H7 (cell line): ENCODE results near the gene RETREG2. TPM values are rescaled to one million over a fixed set of nuclear protein-coding genes. Genes with fewer than 3 reads are reported as not detected.
A peak's percentile ranks its signal among the peaks of the same experiment; 100 is the strongest.

Source experiments
- DNase-seq: peaks from one replicate; pipeline ENCODE4 v3.0.0; 2012
- H3K27me3 ChIP-seq: 2 replicates; pipeline ENCODE4 v1.6.0; 2011; ENCODE audit warnings: mild to moderate bottlenecking, low read length; ENCODE audit not compliant: control insufficient read depth, insufficient read depth
- H3K36me3 ChIP-seq: replicated peaks from 2 replicates; pipeline ENCODE4 v1.5.1; 2011; ENCODE audit warnings: low read length; ENCODE audit not compliant: control insufficient read depth, insufficient read depth
- H3K4me3 ChIP-seq: 2 replicates; pipeline ENCODE4 v1.5.1; 2011; ENCODE audit warnings: low read depth, mild to moderate bottlenecking, control low read depth, low read length, moderate library complexity; ENCODE audit not compliant: insufficient read depth
- total RNA-seq: library from RNA; depleted of rRNA; stranded (reverse); fragments of >200 nt; shearing (Covaris generic); gene quantifications from 2 replicates; pipeline ENCODE4 v1.2.3, GENCODE V29; 2014

The RETREG2 gene
- total RNA-seq, 1 experiment from 2014 or later = 64.5 TPM

DNA sequence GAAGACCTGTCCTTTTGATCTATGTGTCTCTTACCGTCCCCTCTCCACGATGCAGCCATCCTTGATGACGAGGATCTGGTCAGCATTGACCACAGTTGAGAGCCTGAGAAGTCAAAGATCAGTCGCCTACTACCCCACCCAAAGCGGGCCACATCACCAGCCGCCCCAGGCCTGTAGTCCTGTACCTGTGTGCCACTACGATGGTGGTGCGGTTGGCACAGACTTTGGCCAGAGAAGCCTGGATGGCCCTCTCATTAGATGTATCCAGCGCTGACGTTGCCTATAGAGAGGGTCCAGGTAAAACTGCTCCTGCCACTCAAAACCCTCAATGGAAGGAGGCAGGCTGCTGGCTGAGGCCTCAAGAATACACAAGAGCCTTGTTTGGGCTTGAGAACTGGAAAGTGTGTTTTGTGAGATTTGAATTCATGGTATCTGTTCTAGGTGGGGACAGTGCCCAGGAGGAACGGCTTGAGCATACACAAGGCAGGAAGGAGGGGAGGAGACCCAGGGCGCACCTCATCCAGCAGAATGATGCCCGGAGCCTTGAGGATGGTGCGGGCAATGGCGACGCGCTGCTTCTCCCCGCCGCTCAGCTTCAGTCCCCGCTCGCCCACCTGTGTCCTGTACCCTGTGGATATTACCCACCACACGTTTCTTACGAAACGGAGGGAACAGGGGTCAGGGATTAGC lies 32.3 kb downstream of the RETREG2 start:
- DNase-seq = no peak
- peaks cover 24% of the 10 kb centered on the region for H3K36me3 ChIP-seq
- no peaks in the 10 kb centered on the region for H3K27me3 ChIP-seq
- no peak overlapping the region for H3K4me3 ChIP-seq

DNA sequence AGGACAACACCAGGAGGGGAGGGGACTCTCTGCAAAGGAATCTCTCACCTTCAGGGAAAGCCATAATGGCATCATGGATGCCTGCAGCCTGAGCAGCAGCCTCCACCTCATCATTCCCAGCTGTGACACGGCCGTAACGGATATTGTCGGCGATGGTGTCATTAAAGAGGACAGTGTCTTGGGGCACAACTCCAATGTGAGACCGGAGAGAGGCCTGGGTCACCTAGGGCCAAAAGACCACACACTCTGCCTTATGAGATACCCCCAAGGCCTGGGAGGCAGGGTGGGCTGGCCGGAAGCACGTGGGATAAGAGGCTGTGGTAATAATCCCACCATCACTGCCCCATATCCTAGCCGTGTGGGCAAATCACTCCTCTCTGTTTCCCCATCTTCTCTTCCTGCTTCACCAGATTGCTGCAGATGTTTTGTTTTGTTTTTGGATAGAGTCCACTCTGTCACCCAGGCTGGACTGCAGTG lies 32.8 kb downstream of the RETREG2 start:
- no peak for DNase-seq
- Histone ChIP-seq H3K36me3 (peaks cover 24% of the 10 kb centered on the region), H3K27me3 (no peaks in the 10 kb centered on the region), H3K4me3 (no peak overlapping the region)

DNA sequence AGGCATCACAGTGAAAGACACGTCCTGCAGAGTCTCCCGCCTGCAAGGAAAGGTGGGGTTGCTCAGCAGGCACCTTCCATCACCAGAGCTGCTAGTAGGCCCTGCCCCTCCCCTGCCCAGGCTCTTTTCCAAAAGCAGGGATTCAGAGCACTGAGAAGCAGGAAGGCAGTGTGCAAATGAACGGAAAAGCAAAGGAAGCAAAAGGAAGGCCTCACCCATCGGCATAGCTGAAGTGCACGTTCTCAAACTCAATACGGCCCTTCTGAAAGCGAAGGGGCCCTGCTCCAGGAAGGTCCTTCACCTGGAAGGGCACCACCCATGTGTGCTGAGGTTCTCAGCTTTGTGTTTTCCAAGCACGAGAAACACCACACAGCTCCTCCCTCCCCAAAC lies 34.9 kb downstream of the RETREG2 start:
- Histone ChIP-seq H3K4me3 (no peak overlapping the region), H3K27me3 (no peaks in the 10 kb centered on the region), H3K36me3 (peaks cover 24% of the 10 kb centered on the region)
- DNase-seq = no peak

DNA sequence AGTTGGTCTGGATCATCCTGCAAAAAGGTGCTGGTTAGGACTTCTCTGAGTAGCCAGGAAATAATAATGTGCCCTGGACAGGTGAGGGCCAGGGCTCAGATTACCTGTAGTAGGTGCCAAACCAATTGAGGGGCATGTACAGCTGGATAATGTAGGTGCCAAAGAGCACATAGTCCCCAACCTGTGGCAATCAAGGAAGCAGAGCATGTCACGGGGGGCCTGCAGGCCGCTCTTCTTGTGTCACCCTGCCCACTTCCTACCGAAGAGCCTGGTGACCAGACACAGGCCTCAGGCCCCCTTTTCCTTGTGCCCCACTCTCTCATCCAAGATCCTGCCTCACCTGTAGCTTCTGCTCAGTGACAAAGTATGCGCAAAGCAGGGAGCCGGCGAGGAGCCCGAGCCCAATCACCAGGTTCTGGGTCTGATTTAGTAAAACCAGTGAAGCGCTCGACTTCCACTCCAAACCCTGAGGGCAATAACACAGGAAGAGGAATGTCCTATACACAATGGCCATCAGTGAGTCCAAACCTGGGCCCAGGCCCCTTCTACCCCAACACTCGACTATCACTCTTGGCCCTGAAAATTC lies 35.5 kb downstream of the RETREG2 start:
- Histone ChIP-seq H3K36me3 (peaks cover 24% of the 10 kb centered on the region), H3K4me3 (no peak overlapping the region)
- DNase-seq = no peak

DNA sequence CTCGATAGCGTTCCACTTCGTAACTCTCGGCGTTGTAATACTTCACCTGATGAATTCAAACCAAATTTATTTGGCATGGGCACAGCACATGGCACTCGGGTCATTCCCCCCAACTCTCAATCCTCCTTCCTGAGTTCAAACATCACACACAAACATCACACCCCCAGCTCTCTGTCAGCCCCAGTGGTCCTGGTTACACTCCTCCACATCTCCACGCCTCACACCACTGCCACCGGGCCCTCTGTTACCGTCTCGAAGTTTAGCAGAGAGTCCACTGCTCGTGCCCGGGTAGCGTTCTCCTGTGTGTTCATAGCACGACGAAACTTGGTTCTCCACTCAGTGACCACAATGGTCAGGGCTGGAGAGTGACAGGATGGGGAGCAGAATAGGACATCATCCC lies 36.1 kb downstream of the RETREG2 start:
- peaks cover 22% of the 10 kb centered on the region for H3K36me3 ChIP-seq
- no peak for DNase-seq
- H3K4me3 ChIP-seq = no peak overlapping the region
- H3K27me3 ChIP-seq = no peaks in the 10 kb centered on the region

More for the DNA sequence above, 35.5 kb downstream of the RETREG2 start:
- H3K27me3 ChIP-seq = no peaks in the 10 kb centered on the region

DNA sequence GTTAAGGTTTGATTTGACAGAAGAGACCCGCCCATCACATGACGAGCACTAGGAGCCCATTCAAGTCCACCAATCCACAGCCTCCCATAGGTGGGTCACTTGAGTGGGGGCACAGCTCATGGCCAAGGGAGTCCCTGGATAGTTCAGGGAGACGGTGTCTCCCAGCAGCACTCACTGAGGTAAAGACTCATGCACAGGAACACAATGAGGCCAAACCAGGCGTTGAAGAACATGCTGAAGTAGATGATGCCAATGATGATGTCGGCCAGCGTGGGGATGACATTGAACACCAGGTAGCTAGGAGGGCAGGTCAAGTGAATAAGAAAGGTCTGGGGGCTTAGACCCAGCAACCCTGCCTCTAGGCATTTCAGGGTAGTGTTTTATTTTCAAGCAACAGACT lies 36.7 kb downstream of the RETREG2 start:
- no peak for DNase-seq
- Histone ChIP-seq H3K27me3 (no peaks in the 10 kb centered on the region), H3K36me3 (peaks cover 19% of the 10 kb centered on the region)

DNA sequence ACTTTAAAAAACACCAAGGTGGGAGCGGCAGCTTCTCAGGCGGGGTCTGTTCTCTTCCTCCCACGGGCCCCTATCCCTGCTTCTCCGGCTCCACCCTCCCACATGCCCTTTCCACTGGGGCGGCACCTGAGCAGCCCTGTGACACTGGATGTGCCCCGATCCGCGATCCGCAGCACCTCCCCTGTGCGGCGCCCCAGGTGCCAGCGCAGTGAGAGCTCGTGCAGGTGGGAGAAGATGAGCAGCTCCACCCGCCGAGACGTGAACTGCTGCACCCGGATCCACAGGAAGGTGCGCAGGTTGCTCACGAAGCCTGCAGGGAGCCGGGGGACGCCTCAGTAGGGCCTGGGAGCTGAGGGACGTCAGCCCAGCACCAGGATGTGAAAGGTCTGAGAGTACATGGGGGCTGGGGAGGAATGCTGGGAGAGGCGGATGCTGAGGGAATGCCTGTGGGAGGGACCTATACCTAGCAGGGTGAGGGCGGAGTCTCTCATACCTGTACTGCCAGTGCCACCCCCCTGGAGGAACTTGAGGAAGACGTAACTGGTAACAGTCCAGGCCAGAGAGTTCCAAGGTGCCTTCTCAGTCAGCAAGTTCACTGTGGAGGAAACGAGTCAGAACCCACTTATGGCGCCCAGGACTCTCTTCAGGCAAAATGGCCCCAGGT lies 37.9 kb downstream of the RETREG2 start:
- Histone ChIP-seq H3K4me3 (no peak overlapping the region), H3K36me3 (peaks cover 19% of the 10 kb centered on the region), H3K27me3 (no peaks in the 10 kb centered on the region)
- no peak for DNase-seq

More for the DNA sequence above, 36.7 kb downstream of the RETREG2 start:
- H3K4me3 ChIP-seq = no peak overlapping the region

DNA sequence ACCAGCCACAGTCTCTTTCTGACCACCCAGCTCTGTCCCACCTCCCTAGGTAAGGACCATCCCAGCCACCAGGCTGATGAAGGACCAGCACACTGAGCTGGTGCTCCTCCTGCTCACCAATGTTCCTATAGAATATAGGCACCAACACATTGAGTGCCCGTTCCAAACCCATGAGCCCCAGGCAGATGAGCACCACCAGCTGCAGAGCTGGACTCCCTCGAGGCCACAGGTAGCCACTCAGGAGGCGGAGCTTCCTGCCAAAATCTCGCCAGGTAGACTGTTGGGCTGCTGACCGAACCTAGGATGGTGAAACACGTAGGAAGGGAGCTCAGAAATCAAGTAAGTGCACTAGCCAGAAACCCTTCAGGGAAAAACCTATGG lies 38.5 kb downstream of the RETREG2 start:
- H3K27me3 ChIP-seq = no peaks in the 10 kb centered on the region
- H3K36me3 ChIP-seq = peaks cover 15% of the 10 kb centered on the region
- no peak for DNase-seq
- H3K4me3 ChIP-seq = no peak overlapping the region

DNA sequence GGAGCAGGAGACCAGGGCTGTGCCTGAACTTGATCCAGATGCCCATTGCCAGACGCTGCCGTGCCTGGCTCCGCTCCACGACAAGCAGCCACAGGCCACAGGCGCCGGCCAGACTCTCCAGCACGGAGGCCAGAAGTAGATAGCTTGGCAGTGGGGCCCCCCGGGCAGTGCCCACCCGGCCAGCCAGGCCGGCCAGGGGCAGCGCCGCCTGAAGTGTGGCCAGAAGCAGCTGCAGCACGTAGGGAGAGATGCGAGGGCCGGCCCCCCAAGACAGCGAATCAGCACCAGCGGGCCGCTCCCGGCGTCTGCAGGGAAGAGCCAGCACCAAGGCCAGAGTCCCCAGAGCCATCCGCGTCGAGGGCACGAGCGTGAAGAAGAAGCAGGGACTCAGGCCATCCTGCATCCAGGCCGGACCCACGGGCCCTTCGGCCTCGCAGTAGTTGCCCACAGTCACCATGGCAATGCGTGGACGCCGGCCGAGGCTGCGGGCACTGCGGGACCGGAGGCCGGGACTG lies 40.2 kb downstream of the RETREG2 start:
- no peaks in the 10 kb centered on the region for H3K27me3 ChIP-seq
- peak overlapping the region; percentile 74 for H3K4me3 ChIP-seq
- DNase-seq = peak; percentile 93
- H3K36me3 ChIP-seq = peaks cover 15% of the 10 kb centered on the region

DNA sequence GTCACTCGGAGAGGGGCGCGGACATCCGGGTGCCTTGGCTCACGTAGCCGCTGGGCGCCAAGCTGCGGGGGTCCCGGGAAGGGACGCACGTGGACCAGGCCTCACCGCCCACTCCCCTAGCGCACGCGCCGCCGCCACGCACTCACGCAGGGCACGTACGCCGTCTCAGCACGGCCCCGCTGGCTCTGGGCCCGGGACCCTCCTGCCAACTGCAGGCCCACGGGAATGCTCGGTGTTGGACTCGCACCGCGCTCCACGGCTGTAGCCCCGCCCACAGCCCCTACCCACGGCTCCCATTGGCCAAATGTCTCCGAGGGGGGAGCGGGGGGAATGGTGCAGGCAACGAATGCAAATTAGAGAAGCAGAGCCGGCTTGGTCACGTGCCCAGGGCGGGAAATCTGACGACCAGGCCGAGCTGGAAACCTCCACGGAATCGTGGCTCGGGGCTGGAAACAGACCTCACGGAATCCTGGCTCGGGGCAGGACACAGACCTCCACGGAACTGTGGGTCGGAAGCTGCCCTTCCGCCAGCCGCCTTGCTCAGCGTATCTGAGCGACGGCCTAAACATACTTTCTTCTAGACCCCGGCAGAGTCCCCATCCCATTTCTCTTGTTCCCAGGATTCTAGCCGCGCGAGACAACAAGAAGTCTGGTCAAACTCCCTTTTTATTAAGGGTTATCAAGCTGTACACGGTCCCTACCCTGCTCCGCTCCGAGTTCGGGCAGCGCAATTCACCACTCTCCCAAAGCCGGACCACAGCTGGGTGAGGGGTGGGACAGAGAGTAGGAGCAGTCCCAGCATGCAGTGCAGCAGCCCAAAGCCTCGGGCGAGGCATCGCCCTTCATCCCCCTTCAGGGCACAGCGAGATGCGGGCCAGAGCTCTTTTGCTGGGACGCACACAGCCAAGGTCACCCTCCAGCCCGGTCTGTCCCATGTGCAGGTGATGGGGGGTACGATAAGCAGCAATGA lies 40.9 kb downstream of the RETREG2 start, which contains the start of gene ABCB6:
ABCB6 (minus strand) TSS at position 227 of the 970 bp plus-strand sequence. CDS start 285 bp downstream, outside the sequence.
- peak within 1 kb of the TSS; percentile 74 for H3K4me3 ChIP-seq
- no peaks in the 10 kb centered on the region for H3K27me3 ChIP-seq
- peaks cover 18% of the 10 kb centered on the region for H3K36me3 ChIP-seq
- DNase-seq = peak; percentile 98

DNA sequence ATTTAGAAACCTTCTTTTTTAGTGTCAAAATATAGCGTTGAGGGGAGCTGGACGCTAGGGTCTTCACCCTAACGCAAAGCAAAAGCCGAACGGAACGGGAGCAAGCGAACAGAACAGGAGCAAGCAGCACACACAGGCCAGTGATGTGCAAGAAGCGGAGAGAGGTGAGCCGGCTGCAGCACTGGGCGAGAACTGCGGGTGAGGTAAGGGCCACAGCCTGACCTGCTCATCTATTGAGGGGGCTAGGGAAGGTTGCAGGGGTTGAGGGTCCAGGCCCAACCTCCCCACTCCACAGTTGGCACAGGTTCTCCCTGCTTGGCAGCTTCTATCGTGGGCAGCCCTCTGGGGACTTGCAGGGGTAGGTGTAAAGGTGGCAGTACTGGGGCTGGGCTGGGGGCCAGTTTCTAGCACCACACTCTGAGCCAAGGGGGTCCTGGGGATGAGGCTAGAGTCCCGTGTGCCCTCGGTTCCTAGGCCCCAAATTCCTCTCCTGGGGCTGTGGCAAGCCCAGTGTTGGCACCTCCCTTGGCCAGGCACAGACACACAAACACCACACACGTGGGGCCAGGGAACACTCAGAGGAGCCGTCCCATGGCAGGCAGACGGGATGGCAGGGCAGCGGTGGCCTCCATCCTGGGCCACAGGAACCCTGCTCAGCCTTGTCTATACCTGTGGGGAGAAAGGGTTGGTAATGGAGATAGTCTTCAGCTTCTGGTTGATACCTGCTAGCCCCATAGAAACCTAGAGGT lies 41.9 kb downstream of the RETREG2 start:
- DNase-seq = peak; percentile 53
- Histone ChIP-seq H3K4me3 (no peak overlapping the region), H3K27me3 (no peaks in the 10 kb centered on the region), H3K36me3 (peaks cover 18% of the 10 kb centered on the region)

DNA sequence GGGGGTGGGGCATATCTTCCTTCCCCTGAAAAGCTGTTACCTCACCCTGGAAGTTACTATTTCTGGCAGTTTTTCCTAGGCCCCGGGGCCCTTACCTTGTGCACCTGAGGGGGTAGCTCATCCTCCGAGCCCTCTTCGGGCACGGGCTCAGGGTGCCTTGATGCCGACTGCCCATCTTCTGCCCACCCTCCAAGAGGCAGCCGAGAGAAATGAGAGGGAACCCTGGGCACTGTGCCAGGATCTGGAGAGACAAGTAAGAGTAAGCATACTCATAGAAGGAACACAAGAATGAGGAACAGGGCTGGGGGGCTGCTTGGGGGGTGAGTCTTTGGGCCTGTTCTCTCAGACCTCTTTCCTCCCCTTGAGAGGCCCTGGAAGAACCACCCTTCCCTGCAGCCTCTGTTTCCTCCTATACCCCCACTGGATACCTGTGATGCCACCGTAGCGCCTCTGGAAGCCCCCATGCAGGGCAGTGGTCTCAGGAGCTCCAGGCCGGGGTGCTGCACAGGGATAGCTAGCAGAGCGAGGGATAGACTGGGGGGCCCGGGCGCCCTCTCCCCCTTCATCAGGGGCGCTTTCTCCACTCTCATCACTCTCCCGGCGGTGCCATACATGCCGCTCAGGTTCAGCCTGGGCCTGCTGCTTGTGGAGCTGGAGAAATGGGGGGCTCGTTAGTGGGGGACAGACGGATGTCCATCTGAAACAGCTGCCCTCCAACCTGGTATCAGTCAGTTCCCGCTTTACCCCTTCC lies 42.8 kb downstream of the RETREG2 start:
- Histone ChIP-seq H3K36me3 (peaks cover 18% of the 10 kb centered on the region), H3K4me3 (no peak overlapping the region)
- DNase-seq = no peak

DNA sequence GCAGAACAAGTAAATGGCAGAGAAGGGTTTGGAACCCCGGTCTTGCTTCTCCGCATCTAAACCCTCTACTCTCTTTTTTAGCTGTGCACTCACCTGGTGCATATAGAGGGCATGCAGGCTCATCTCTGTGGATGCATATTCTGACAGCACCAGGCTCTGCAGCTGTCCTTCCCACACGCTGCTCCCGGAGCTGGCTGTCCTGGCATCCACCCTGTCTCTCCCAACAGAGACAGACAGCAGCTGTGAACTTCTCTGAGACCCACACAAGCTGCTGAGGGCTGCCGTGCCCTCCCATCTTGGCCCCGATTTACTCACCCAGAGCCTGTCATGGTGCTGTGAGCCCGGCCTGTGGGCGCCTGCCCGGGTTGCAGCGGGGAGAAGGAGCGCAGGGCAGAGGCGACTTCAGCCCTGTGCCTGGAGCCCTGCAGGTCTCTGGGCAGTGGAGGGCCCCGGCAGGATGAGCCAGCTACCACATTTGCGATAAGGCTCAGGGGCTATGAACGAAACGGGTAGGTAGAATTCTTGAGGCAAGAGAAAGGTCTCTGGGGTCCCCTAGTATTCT lies 44.0 kb downstream of the RETREG2 start:
- Histone ChIP-seq H3K27me3 (no peaks in the 10 kb centered on the region), H3K36me3 (peaks cover 19% of the 10 kb centered on the region), H3K4me3 (no peak overlapping the region)
- no peak for DNase-seq

More for the DNA sequence above, 42.8 kb downstream of the RETREG2 start:
- no peaks in the 10 kb centered on the region for H3K27me3 ChIP-seq
